LNCaP clone FGC (cell line): Measurements from ENCODE around the gene CDX2.

Experiments
- DNase-seq: peaks from one replicate; pipeline ENCODE4 v3.0.0-alpha.2; 2011; ENCODE audit warnings: low read depth
- H3K4me3 ChIP-seq: 2 replicates; pipeline ENCODE4 v1.5.1; 2011; ENCODE audit warnings: mild to moderate bottlenecking, low read depth, low read length, control low read depth
- CTCF ChIP-seq: IDR thresholded peaks from 2 replicates; pipeline ENCODE4 v1.5.1; 2012; ENCODE audit warnings: mild to moderate bottlenecking; ENCODE audit not compliant: control insufficient read depth, insufficient read depth; ENCODE audit errors: extremely low read depth

CDX2 gene

DNA sequence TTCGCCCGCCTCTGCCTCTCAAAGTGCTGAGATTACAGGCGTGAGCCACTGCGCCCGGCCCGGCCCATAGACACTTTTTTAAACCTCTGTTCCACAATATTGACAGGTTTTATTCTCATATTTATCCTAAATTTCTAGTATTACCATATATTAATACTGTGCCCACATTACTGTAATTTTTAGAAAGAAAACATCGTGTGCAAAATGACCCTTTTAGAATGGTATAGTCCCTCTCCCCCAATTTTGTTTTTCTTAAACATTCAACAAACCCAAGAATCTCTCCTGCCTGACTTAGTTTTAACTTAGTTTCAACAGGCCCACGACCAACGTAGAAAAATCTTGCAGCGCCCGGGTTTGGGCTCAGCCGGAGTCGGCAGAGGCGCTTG lies 9.1 kb downstream of the CDX2 start:
- no peak for DNase-seq
- no peak overlapping the region for H3K4me3 ChIP-seq
- TF ChIP-seq CTCF, result no peak

DNA sequence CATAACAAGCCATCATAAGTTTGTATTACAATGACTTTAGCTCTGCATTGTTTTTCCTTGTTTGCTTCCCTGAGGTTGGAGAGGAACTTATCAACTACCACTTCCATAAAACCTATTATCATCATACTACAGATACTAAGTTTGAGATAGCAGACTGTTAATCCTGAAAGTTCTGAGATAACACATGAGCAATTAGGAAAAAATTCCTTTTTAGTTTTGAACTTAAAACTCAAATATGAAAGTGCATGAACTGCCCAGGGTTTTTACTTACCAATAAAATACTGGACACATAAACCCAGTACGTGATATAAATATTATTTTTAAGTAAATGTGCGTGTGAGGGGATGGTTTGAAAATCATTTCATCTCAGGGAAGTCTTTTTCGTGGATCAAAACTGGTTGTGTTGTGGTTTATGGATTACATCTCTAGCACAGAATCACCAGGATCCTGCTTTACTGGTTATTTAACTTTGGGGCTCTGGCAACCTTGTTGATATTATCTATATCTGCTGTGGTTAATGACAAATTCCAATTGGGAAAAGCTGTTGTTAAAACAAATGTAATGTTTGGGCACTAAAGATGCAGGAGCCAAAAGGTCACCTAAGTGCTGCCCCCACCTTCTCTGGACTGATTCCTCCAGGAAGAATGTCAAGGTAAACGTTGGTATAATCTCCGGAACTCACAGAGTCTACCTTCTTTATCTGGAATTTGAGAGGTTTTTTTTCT lies 12.4 kb downstream of the CDX2 start:
- DNase-seq, result peak; percentile 63
- no peak for TF ChIP-seq CTCF
- H3K4me3 ChIP-seq, result no peak overlapping the region

- no peak for TF ChIP-seq CTCF
- no peak for DNase-seq
- H3K4me3 ChIP-seq, result no peak overlapping the region
These were observed 14.0 kb downstream of the CDX2 start for GRCh38 chr13:27955014-27955591.

- no peak for DNase-seq
- TF ChIP-seq CTCF, result no peak
- H3K4me3 ChIP-seq, result no peak overlapping the region
These were observed 14.7 kb downstream of the CDX2 start for GRCh38 chr13:27954406-27954851.

- TF ChIP-seq CTCF, result peak; percentile 80
- H3K4me3 ChIP-seq, result no peak overlapping the region
- peak; percentile 14 for DNase-seq
These were observed 15.3 kb downstream of the CDX2 start for GRCh38 chr13:27953676-27954405.

GRCh38 chr13:27952876-27953675 lies 16.0 kb downstream of the CDX2 start:
- H3K4me3 ChIP-seq, result no peak overlapping the region
- no peak for TF ChIP-seq CTCF
- DNase-seq, result no peak
